ENCODE measurements around the gene VRTN.

DNA sequence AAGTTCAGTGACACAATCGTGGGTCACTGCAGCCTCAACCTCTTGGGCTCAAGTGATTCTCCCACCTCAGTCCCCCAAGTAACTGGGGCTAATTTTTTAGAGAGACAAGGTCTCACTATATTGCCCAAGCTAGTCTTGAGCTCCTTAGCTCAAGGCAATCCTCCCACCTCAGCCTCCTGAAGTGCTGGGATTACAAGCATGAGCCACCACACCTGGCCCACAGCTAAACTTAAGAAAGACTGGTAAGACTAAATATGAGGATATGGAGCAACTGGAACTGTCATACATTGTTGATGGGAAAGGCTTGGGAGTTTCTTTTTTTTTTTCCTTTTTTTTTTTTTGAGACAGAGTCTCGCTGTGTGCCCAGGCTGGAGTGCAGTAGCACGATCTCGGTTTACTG lies 34.0 kb downstream of the VRTN start:
- no peak for TF ChIP-seq CTCF (conservative IDR thresholded peaks at IDR 0.05; ENCODE audit: low read length)
- TF ChIP-seq EZH2phosphoT487 (IDR thresholded peaks at IDR 0.05; ENCODE audit: borderline replicate concordance), result no peak
